Measurements from ENCODE around the gene TTC3.

DNA sequence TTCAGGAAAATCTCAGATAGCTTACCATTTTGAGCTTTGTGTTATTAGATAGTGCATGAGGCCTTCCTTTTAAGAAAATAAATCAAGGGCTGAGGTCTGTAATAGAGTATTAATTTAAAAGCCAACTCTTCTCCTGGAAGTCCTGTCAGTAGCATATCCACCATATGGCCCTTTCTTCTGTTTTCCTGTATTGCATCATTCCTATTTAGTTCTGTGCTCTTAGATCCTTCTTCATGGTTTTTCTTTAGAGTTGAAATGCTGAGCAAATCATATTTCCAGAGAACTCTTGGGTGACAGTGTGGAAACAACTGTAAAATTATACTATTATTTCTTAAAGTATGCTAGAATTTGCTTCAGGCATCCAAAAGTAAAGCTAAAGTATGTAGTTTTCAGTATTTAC lies 91.7 kb downstream of the TTC3 start:
- TF ChIP-seq POLR2AphosphoS5 (IDR thresholded peaks at IDR 0.05; ENCODE audit: low read depth, low read length) (no peak), TAF1 (IDR thresholded peaks at IDR 0.05; ENCODE audit: borderline replicate concordance, low read depth, low read length) (no peak)
